Measurements from ENCODE around the gene NACC2. TPM values are rescaled to one million over a fixed set of nuclear protein-coding genes. Genes with fewer than 3 reads are reported as not detected.

Gene NACC2
- total and polyA plus RNA-seq, 2 donors (not counting 3 experiments of a cell fraction or from before 2014, with no cell fraction given) = 15.8 to 27.1 TPM

- DNase-seq (ENCODE audit: low read depth, low spot score) (no peak), FAIRE-seq (no peak)
- Histone ChIP-seq H2AFZ (ENCODE audit: low read depth, low read length) (no peak overlapping the region), H4K20me1 (replicated peaks; ENCODE audit: control insufficient read depth, extremely low read depth, insufficient read depth, low read length) (no peaks in the 10 kb centered on the region), H3K4me1 (ENCODE audit: control insufficient read depth, extremely low read depth, insufficient read depth, low read length) (peaks cover 4% of the 10 kb centered on the region), H3K4me2 (ENCODE audit: insufficient read depth, low read length) (no peak overlapping the region), H3K9me1 (replicated peaks; ENCODE audit: control insufficient read depth, extremely low read depth, insufficient read depth, low read length) (no peaks in the 10 kb centered on the region), H3K9me3 (replicated peaks; ENCODE audit: control insufficient read depth, insufficient read depth, low read length) (no peaks in the 10 kb centered on the region), H3K9ac (replicated peaks; ENCODE audit: extremely low read depth, insufficient read depth, low read length) (no peak overlapping the region), H3K27me3 (ENCODE audit: control insufficient read depth in 2 of 2, insufficient read depth in 2 of 2, low read length in 2 of 2) (peaks cover 26 to 30% of the 10 kb centered on the region in 2 experiments), H3K79me2 (ENCODE audit: control insufficient read depth, insufficient read depth, low read length) (no peaks in the 10 kb centered on the region), H3K4me3 (replicated peaks in 1 of 3; ENCODE audit: insufficient read depth in 1 of 3, low read depth in 1 of 3, low read length in 3 of 3) (no peak overlapping the region), H3K36me3 (ENCODE audit: control insufficient read depth in 2 of 2, extremely low read depth in 1 of 2, insufficient read depth in 2 of 2, low read length in 2 of 2) (no peaks in the 10 kb centered on the region), H3K27ac (ENCODE audit: insufficient read depth, low read depth, low read length) (no peak overlapping the region)
- POLR2A ChIA-PET = no interaction called here
- no TSS peak for BruUV-seq (replicated peaks)
- no peak for TF ChIP-seq CTCF (IDR thresholded peaks at IDR 0.05; ENCODE audit: extremely low read depth in 1 of 2, insufficient read depth in 1 of 2, low read depth in 1 of 2, low read length in 2 of 2)
- peak; percentile 16 for TF ChIP-seq EZH2 (IDR thresholded peaks at IDR 0.05; ENCODE audit: borderline replicate concordance, low read depth, low read length, severe bottlenecking)
- TF ChIP-seq JUN (IDR thresholded peaks at IDR 0.05; ENCODE audit: borderline replicate concordance, insufficient read depth, insufficient read length, low read depth) = no peak
- TF ChIP-seq POLR2AphosphoS5 (IDR thresholded peaks at IDR 0.05; ENCODE audit: insufficient read depth, low read depth, low read length) = no peak
- TF ChIP-seq POLR2A (IDR thresholded peaks at IDR 0.05; ENCODE audit: low read depth, low read length) = no peak
- dilution Hi-C loops (cut with MboI; ENCODE audit: extremely low pct_ligation_motif_present, low sequenced_read_pairs) = no loop called here
- intact Hi-C loops (cut with micrococcal nuclease) = no loop called here
- CTCF ChIA-PET = interaction anchor here (0.5 to 2.3 kb wide), 6 partner anchors 8 to 165 kb away, joined by 3 to 24 read pairs (median 6); no protein-coding TSS in a partner anchor
Observed at GRCh38 chr9:136131629-136132511, 36.8 kb upstream of the NACC2 start.
